Skin of body (tissue), 2 donors: ENCODE results near the gene NDC80. TPM values are rescaled to one million over a fixed set of nuclear protein-coding genes. Genes with fewer than 3 reads are reported as not detected.
A peak's percentile ranks its signal among the peaks of the same experiment; 100 is the strongest.
"Not testable (repeated sequence)": the region's sequence is repeated elsewhere in the genome, so short reads cannot be mapped to it uniquely, and the experiment has no call there.

Source experiments
- DNase-seq: peaks from one replicate; lab custom pipeline; 2025; lab: John Stamatoyannopoulos, UW
- total RNA-seq: library from RNA; depleted of rRNA; stranded (reverse); fragments of >200 nt; gene quantifications from one replicate; pipeline ENCODE4 v1.2.3, GENCODE V29; 2014

Gene NDC80
- total RNA-seq, result 9.8 TPM

DNA sequence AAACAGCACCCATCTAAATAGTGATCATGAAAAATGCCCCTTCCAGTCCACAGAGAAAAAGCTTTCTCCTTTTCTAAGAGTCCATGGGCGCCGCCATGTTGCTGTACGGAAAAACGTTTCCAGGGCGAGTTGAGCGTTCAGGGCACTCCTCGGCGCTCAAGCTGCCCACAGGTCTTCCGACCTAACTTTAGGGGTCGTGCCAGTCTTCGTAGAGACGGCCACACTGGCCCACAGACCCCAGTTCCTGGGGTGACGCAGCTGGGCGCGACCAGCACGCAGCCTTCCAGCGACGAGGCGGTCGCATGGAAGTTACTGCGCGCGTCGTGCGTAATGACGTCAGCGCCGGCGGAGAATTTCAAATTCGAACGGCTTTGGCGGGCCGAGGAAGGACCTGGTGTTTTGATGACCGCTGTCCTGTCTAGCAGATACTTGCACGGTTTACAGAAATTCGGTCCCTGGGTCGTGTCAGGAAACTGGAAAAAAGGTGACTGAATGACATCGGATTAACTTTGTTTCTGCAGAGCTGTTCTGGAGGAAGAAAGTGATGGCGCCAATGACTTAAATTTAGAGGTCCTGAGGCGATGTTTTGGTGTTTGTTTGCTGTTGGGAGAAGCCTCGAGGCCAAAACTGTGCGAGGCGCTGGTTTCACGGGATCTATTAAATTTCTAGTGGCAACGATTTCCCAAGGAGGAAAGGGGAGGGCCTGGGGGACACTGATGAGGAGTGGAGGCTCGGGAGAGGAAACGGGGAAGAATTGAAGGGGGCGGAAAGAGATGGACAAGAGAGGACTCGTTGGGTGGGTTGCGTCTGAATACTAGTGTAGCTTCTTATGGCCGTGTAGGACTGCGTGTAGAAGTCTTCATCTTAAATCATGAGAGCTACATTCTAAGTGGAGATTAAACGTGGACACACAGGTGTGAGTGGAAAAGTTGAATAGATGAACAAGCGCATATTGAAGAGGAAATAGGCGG lies at the start of gene NDC80, which contains the start of gene METTL4:
NDC80 (plus strand) TSS at position 358 of the 971 bp plus-strand sequence. CDS start 1,429 bp downstream, outside the sequence.
METTL4 (minus strand) TSS at position 306 of the 971 bp plus-strand sequence. CDS start 4,289 bp downstream, outside the sequence.
- peak; percentile 80 for DNase-seq

DNA sequence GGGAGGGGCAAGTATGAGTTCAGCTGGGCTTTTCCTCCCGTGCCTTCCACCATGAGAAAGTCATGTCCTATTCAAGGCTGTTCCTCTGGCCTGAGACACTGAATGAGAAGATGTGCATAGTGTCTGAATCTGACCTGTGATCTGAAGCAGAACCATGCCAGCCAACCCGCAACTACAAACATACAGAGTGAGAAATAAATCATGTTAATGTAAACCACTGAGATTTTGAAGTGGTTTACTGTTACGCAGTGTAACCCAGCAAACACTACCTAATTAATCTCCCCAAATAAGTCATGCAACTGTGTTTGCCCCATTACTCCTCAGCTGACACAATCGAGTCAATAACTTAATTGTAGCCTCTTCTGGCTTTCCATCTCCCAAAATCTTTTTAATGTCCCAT lies 49.2 kb upstream of the NDC80 start:
- no peak for DNase-seq

DNA sequence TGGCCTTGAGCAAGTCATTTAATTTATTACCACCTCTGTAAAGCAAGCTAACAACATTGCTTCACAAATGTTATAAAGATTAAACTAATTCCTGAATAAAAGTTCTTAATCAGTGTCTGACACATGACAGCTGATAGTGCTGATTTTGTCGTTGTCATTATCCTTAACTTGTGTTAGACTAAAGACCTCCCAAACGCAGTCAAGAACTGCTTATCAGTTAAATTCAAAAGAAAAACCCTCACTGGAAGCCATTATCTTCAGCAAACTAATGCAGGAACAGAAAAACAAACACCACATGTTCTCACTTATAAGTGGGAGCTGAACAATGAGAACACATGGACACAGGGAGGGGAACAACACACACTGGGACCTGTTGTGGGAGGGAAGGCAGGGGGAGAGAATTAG lies 46.6 kb upstream of the NDC80 start:
- not testable (repeated sequence) for DNase-seq

DNA sequence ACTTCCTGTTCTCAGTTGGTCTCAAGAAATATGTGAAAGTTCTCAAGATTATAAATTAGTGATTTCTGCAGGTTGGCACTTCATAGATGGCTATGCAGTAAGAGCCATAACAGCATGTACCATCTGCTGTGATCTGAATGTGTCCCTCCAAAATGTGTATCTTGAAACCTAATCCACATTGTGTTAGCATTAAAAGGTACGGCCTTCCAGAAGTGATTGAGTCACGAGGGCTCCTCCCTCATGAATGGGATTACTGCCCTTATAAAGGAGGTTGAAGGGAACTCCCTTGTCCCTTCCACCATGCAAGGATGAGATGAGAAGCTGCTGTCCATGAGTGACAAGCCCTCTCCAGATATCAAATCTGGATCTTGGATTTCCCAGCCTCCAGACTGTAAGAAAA lies 45.0 kb upstream of the NDC80 start:
- no peak for DNase-seq

DNA sequence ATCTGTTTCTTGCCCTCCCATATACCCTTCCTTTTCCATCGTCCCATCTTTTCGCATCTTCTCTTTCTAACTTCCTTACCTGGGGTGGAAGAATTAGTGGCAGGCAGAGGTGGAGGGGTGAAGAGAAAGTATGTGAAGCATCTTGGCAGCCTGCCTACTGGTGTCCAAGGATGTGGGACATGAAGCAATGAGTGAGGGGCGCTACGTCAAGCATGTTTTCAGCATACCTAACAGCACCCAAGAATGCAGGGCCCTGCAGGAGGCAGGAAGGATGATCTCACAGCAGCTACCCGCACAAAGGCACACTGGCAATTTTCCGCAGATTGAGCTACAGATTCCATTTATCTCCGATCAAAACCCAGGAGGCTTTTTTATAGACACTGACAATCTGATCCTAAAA lies 42.2 kb upstream of the NDC80 start:
- DNase-seq, result no peak

DNA sequence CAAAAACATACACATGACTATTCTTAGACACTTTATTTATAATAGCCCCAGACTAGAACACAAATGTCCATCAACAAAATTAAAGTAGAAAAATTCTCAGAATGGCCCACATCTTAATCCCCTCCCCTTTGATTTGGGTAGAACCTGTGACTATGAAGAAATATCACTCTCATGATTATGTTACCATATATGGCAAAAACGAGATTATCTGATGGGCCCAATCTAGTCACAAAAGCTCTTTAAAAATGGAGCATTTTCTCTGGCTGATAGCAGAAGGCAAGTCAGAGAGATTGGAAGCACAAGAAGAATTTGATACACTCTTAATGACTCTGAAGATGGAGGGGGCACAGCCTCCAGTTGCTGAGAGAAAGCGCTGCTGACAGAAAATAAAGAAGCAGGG lies 39.6 kb upstream of the NDC80 start:
- no peak for DNase-seq

DNA sequence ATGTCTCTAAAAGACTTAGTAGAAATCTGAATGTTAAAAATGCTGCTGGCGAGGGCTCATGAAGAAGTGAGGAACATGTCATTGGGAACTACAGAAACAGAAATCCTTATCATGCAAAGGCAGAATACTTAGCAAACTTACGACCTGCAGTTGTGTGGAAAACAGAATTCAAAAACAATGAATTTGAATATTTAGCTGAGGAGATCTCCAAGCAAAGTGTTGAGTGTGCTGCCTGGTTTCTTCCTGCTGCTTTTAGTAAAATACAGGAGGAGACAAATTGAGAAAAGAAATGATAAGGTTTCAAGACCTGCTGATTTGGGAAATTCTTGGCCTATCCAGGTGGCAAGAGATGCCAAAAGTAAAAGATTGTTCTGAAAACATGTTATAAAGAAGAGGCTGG lies 38.6 kb upstream of the NDC80 start:
- DNase-seq, result no peak

DNA sequence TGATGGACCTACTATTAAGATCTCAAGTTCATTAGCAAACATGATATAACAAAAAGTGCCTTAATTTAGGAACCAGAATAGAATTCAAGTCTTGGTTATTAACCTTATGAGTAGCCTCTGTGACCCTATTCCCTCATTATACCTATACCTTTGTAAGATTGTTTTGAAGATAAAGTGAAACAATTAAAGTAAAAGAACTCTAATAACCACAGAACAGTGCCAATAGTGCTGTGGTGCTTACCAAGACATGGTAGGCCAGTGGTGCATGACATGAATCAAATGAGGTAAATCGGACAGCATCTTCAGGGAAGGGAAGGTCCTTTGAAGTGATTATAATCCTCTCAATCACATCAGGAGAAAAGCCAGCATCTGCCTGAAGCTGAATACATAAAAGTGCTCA lies 36.5 kb upstream of the NDC80 start:
- DNase-seq, result no peak

DNA sequence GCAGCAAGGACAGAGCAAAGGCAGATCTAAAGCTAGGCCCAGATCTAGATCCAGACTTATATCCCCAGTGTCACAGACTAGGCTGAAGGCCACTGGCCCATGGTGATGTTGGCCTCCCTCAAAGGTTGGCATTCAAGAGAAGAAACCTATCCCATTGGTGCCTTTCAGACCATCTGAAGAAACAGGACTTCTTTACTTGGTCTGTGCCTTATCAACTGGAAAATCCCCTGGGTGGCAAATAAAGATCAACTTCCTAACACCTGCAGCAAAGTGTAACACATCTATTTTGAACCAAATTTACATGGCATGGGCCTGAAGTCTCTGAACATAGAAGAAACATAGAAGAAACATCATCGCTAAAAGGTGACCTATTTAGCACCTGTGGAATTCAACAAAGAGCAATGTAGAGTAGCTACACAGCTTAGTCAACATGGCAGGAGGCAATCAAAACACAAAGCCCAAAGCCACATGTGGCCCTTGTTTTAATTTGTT lies 35.9 kb upstream of the NDC80 start:
- no peak for DNase-seq

DNA sequence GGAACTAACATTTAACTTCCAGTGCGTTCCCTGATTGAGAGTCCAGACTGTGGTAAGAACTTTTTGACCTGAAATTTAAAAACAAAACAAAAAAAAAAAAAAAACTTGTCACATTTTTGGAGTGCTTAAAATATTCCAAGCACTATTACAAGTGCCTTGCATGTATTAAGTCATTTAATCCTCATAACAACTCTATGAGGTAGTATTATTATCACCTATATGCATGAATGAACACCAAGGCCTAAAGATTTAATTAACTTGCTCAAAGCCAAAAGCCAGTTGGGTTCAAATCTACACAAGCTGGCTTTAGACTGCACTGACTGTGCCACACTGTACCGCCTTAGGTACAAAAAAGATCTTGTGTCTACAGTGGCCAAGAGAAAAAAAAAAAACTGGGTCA lies 35.3 kb upstream of the NDC80 start:
- DNase-seq, result no peak

DNA sequence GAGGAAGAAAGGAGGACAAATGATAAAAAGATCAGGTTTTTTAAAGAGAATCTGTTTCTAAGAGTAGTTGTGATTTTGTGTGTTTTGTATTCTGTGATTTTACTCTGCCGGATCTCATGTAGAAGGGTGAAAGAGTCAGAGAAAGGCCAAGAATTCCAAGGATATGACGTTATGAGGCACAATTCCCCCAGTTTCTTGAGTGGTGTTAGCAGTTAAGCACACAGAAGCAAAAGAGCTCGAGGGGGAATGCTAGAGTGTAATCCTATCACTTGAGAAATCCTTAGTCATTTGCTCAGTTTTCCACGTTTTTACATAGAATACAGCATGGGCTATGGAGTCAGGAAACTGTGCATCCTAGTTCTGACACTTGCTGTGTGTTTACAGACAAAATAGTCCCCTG lies 34.9 kb upstream of the NDC80 start:
- peak; percentile 27 for DNase-seq

DNA sequence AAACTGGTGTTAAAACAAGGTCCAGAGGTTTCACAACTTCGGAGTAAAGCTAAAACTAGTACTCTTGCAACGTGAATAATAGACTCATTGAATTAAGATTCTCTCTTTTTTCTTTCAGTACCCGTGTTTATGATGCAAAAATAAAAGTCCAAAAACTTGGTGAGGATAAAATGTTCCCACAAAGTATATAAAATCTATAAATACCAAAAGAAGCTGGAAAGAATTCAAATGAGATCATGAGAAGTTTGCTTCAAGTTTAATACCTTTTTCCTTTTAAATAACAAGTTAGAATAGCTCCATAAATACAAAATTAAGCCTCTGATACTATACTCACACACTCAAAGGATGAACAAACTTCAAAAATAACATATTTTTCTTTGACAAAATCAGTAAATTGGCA lies 34.1 kb upstream of the NDC80 start:
- no peak for DNase-seq

DNA sequence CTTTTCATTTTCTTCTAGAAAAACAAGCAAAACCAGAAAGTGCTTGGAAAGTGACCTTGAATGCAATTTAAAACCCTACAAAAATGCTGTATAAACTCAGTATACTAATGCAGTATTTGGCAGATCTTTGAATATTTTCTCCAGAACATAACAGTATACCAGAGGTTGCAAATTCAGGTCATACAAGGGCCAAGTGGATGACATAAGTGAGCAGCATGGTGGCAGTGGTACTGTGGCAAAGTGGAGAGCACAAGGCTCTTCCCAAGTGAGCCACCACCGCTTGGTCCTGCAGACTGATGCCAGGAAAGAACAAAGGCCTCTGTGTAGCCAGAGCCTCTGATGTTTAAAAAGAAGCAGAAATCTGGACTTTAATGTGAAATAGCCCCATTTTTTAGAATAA lies 33.1 kb upstream of the NDC80 start:
- DNase-seq, result no peak

DNA sequence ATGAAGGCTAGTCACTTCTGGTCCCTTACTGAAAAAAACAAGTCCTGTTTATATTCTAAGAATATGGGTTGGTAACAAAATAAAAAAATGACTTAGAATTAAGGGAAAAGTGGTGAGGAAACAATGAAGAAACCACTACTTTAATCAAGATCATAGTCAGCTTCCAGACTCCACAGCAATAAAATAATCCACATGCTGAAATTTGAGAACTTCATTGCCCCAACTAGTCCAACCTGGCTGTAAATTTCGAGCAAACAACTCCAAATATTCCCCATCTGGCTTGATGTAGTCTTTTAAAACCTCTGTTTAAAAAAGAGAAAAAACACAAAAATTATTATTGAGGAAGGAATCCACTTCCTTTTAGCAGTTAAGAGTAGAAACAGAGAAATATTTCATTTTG lies 32.5 kb upstream of the NDC80 start:
- no peak for DNase-seq

DNA sequence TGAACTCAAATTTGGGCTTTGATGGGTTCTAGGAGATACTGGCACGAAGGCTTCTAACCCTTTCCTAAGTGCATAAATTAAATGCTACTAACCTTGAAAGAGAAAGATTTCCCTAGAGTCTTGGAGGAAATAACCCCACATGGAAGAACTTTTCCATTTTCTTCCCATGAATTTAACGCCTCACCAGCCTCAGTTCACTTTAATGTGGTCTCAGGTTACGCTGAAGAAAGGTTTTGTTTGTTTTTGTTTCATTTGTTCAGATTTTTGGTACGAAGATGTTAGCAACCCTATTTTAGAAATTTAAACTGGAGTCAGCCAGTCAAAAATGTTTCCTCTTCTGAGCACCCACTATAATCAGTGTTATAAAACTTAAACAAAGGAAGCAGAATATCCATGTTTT lies 30.8 kb upstream of the NDC80 start:
- no peak for DNase-seq

DNA sequence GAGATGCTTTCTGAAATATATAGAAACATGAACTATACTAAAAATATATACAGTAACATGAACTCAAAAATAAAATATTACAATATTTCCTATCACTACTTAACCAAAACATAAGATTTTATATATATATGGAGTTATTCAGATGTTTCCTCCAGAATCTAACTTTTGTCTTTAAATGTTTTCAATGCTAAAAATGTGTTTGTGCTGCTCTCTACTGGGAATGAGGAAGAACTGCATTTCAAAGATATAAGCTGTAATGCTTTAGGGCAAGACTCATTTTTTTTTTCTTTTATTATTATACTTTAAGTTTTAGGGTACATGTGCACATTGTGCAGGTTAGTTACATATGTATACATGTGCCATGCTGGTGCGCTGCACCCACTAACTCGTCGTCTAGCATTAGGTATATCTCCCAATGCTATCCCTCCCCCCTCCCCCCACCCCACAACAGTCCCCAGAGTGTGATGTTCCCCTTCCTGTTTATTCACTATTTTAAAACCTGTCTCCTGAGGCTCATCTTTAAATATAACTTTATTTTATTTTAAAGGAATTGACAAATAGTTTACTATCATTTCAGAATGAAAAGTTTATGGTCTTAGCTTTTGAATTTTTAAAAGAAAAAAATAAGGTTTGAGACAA lies 29.3 kb upstream of the NDC80 start:
- peak; percentile 25 for DNase-seq

DNA sequence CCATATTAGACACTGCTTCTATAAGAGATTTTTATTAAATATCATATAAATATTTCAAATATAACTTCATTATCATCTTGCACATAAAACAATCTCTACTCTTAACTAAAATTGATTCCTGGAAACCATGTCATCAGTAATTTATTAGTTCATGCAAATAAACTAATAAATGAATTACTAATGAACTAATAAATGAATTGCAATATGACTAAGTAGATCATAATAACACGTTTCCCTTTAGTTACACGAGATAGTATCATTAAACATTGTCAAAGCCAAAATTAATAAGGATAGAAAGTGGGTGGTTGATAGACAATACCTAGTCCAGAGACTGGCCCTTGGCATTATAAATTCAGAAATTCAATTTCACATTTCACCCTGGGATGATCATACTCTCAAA lies 26.2 kb upstream of the NDC80 start:
- DNase-seq, result no peak

DNA sequence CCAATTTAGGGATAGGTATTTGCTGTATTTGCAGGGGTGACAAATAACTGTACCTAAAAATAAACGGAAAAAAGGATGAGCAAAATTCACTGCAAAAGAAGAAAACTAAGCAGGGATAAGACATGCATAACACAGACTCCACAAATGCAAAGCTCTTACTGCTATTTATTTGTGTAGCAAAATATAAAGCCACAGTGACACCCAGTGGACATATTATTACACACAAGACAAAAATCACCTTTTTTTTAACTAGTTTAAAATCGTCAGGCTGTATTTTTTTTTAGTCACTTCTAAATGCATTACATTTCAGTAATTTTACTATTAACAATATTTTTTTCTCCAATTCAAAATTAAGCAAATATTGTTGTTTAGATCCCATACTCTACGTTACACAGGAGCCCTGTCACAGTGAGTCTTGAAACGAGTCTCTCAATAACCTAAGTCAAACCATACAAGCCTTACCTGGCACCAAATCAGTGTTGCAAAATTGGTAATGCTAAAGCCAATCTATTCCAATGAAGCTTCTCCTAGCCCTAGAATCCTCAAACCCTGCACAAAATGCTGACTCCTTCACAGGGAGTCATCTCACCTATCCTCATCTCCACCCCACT lies 23.8 kb upstream of the NDC80 start:
- DNase-seq, result peak; percentile 50

DNA sequence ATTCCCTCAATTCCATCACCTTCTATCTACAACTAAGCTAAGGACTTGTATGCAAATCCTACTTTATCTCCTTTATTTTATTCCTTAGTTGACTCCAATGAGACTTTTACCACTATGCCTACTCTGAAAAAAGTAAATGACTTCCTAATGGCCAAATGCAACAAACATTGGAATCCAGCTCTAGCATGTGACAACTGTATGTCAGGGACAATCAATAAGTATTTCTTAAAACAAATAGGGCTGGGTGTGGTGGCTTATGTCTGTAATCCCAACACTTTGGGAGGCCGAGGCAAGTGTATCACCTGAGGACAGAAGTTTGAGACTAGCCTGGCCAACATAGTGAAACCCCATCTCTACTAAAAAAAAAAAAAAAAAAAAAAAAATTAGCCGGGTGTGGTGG lies 21.9 kb upstream of the NDC80 start:
- no peak for DNase-seq

DNA sequence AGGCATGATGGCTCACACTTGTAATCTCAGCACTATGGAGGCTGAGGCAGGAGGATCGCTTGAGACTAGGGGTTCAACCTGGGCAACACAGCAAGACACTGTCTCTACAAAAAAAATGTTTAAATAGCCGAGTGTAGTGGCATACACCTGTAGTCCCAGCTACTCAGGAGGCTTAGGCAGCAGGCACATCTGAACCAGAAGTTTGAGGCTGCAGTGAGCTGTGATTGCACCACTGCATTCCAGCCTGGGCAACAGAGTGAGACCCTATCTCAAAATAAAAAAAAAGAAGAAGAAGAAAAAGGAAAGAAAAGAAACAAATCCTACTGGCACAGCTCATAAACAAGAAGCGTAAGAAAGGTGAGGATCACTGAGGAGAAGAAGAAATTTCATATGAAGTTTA lies 19.9 kb upstream of the NDC80 start:
- DNase-seq, result no peak

DNA sequence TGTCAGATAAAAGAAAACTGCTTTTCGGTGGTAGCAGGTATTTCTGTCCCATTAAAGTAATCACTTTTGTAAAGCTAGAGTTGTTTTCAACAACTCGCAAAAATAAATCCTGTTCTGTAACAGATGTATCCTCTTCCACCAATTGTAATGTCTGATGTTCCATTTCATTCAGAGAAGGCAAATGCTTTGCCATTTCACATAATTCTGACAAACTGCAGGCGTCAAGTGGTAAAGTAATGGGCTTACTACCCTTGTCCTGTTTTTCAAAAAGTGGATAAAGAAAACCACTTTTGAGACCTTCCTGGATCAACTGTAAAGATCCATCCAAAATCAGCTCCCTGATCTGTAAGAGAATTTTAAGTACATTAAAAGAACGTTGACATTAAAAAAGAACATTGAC lies 16.7 kb upstream of the NDC80 start:
- no peak for DNase-seq

DNA sequence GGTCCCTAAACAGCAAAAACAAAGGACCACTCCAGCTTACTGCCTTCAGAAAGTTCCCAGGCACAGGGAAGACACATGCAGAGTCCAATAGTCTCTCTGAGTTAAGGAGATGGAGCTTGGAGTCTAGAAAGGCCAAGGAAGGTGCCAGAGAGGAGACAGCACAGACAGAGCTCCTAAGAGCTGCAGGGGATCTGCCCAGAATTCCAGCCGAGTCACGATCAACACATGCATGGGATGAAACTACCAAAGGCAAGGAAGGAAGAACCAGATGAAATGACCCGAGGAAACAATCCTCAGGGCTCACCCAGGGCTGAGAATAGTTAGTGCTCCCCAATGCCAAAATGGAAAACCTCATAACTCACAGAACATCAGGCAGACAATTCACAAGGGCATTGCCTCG lies 15.5 kb upstream of the NDC80 start:
- DNase-seq, result no peak
